Measurements from ENCODE around the gene ACAP1.
A peak's percentile ranks its signal among the peaks of the same experiment; 100 is the strongest.

ACAP1 gene

DNA sequence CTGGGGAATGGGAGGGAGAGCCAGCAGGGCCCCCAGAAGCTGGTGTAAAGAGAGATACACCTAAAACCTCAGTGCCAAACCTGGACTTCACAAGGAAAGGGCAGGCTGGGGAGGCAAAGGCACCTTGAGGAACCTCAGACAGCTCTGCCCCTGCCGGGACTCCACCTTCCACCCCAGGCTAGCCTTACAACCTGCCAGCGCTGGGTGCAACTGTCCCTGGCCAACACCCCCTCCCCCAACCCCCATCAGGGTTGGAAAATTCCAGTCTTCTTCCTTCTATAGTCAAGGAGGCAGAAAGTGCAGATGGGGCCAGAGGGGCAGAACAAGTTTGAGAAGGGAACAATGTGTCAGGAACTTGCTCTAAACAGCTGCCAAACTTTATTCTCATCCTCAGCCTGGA lies 44.1 kb upstream of the ACAP1 start:
- no peak overlapping the region for H3K4me2 ChIP-seq (ENCODE audit: low read length)
- H3K27me3 ChIP-seq (ENCODE audit: insufficient read depth, low read length): peaks cover 23% of the 10 kb centered on the region
- H3K27ac ChIP-seq (ENCODE audit: low read depth, low read length): no peak overlapping the region
- H3K36me3 ChIP-seq (ENCODE audit: control insufficient read depth in 1 of 2, insufficient read depth in 2 of 2, low read length in 2 of 2): no peaks in the 10 kb centered on the region
- no peak overlapping the region for H2BK12ac ChIP-seq (ENCODE audit: low read length)
- no peak overlapping the region for H3K4ac ChIP-seq (ENCODE audit: low read depth, low read length)
- H2BK5ac ChIP-seq (ENCODE audit: low read depth, low read length, poor library complexity): no peak overlapping the region
- no peak overlapping the region for H3K14ac ChIP-seq (ENCODE audit: low read length)
- H3K4me1 ChIP-seq (ENCODE audit: control insufficient read depth in 1 of 2, insufficient read depth in 2 of 2, low read length in 2 of 2): peaks cover 4 to 8% of the 10 kb centered on the region in 2 experiments
- no peak overlapping the region for H3K18ac ChIP-seq (ENCODE audit: low read length)
- H3K9me3 ChIP-seq (ENCODE audit: insufficient read depth, low read depth, low read length): peaks cover 5% of the 10 kb centered on the region
- H4K91ac ChIP-seq (ENCODE audit: low read depth, low read length): no peak overlapping the region
- WGBS (ENCODE audit: extremely low coverage, insufficient coverage, insufficient read length): no CpG with 5 or more reads among the region's 2 CpGs
- no peak overlapping the region for H3K4me3 ChIP-seq (ENCODE audit: low read depth, low read length)
- no peaks in the 10 kb centered on the region for H3K79me2 ChIP-seq (ENCODE audit: control insufficient read depth, insufficient read depth, low read length, poor library complexity)
- H3K79me1 ChIP-seq (ENCODE audit: low read length): no peaks in the 10 kb centered on the region
- H2AFZ ChIP-seq (ENCODE audit: insufficient read depth, low read length, poor library complexity): no peak overlapping the region
- no peak overlapping the region for H2AK5ac ChIP-seq (ENCODE audit: low read length)
- no peak overlapping the region for H4K8ac ChIP-seq (ENCODE audit: low read depth, low read length)
- H2BK120ac ChIP-seq (ENCODE audit: insufficient read depth, low read length, poor library complexity): no peak overlapping the region
- no peak overlapping the region for H4K12ac ChIP-seq (ENCODE audit: low read depth, low read length)
- DNase-seq: no peak
- no peak overlapping the region for H3K9ac ChIP-seq (ENCODE audit: low read length)
- H3K23ac ChIP-seq (ENCODE audit: low read length): no peak overlapping the region

DNA sequence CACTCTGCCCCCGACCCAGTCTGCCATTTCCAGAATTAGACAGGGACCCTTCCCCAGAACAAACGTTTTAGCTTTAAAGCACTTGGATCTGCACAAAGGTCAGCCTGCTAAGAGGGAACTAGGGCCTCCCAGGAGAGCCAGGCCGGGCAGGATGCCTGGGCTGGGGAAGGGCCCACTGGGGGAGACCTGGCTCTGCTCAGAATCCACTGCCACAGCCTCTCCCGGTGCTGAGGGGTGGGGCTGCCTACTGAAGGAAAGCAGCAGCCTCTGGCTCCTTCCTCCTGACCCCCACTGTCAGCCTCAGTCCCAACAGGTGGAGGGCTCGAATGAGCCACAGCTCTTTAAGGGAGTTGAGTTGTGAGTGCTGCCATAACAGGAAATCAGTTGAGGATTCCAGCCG lies 43.6 kb upstream of the ACAP1 start:
- Histone ChIP-seq H3K27ac (ENCODE audit: low read depth, low read length) (no peak overlapping the region), H3K9ac (ENCODE audit: low read length) (no peak overlapping the region), H3K79me2 (ENCODE audit: control insufficient read depth, insufficient read depth, low read length, poor library complexity) (no peaks in the 10 kb centered on the region), H4K12ac (ENCODE audit: low read depth, low read length) (no peak overlapping the region), H3K4ac (ENCODE audit: low read depth, low read length) (no peak overlapping the region), H3K4me2 (ENCODE audit: low read length) (no peak overlapping the region), H3K18ac (ENCODE audit: low read length) (no peak overlapping the region), H3K14ac (ENCODE audit: low read length) (no peak overlapping the region), H3K36me3 (ENCODE audit: control insufficient read depth in 1 of 2, insufficient read depth in 2 of 2, low read length in 2 of 2) (no peaks in the 10 kb centered on the region), H3K4me1 (ENCODE audit: control insufficient read depth in 1 of 2, insufficient read depth in 2 of 2, low read length in 2 of 2) (peaks cover 4 to 8% of the 10 kb centered on the region in 2 experiments), H2AK5ac (ENCODE audit: low read length) (no peak overlapping the region), H3K27me3 (ENCODE audit: insufficient read depth, low read length) (peaks cover 23% of the 10 kb centered on the region), H2BK5ac (ENCODE audit: low read depth, low read length, poor library complexity) (no peak overlapping the region), H3K9me3 (ENCODE audit: insufficient read depth, low read depth, low read length) (peaks cover 5% of the 10 kb centered on the region), H2BK120ac (ENCODE audit: insufficient read depth, low read length, poor library complexity) (no peak overlapping the region), H3K23ac (ENCODE audit: low read length) (no peak overlapping the region), H2BK12ac (ENCODE audit: low read length) (no peak overlapping the region), H4K91ac (ENCODE audit: low read depth, low read length) (no peak overlapping the region), H3K79me1 (ENCODE audit: low read length) (no peaks in the 10 kb centered on the region), H3K4me3 (ENCODE audit: low read depth, low read length) (no peak overlapping the region), H4K8ac (ENCODE audit: low read depth, low read length) (no peak overlapping the region), H2AFZ (ENCODE audit: insufficient read depth, low read length, poor library complexity) (no peak overlapping the region)
- WGBS (ENCODE audit: extremely low coverage, insufficient coverage, insufficient read length): no CpG with 5 or more reads among the region's 6 CpGs
- no peak for DNase-seq

DNA sequence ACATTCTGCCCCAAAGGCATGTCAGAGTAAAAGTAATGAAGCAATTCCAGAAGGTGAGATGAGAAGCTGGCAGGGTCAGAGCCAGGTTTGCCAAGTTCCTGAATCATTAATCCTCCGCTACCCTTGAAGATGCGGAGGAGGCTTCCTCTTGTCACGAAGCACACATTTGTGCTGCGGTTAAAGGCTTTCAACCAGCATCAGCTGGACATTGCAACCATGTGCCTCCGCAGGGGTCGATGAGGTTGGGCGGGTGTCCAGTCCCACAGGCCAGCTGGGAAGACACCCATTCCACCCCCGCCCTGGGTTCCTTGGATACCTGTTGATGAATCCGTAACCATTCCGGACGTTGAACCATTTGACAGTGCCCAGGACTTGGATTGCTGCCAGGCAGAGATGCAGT lies 43.2 kb upstream of the ACAP1 start:
- no peak overlapping the region for H2BK12ac ChIP-seq (ENCODE audit: low read length)
- H3K4me2 ChIP-seq (ENCODE audit: low read length): no peak overlapping the region
- WGBS (ENCODE audit: extremely low coverage, insufficient coverage, insufficient read length): no CpG with 5 or more reads among the region's 11 CpGs
- no peaks in the 10 kb centered on the region for H3K79me1 ChIP-seq (ENCODE audit: low read length)
- no peak overlapping the region for H4K91ac ChIP-seq (ENCODE audit: low read depth, low read length)
- no peak overlapping the region for H3K4ac ChIP-seq (ENCODE audit: low read depth, low read length)
- H3K4me1 ChIP-seq (ENCODE audit: control insufficient read depth in 1 of 2, insufficient read depth in 2 of 2, low read length in 2 of 2): peaks cover 4 to 8% of the 10 kb centered on the region in 2 experiments
- H2AK5ac ChIP-seq (ENCODE audit: low read length): no peak overlapping the region
- no peak overlapping the region for H3K14ac ChIP-seq (ENCODE audit: low read length)
- H3K9ac ChIP-seq (ENCODE audit: low read length): no peak overlapping the region
- H2AFZ ChIP-seq (ENCODE audit: insufficient read depth, low read length, poor library complexity): no peak overlapping the region
- no peaks in the 10 kb centered on the region for H3K79me2 ChIP-seq (ENCODE audit: control insufficient read depth, insufficient read depth, low read length, poor library complexity)
- H3K27ac ChIP-seq (ENCODE audit: low read depth, low read length): no peak overlapping the region
- no peak overlapping the region for H2BK5ac ChIP-seq (ENCODE audit: low read depth, low read length, poor library complexity)
- no peak overlapping the region for H4K8ac ChIP-seq (ENCODE audit: low read depth, low read length)
- peaks cover 23% of the 10 kb centered on the region for H3K27me3 ChIP-seq (ENCODE audit: insufficient read depth, low read length)
- H3K18ac ChIP-seq (ENCODE audit: low read length): no peak overlapping the region
- DNase-seq: no peak
- H3K4me3 ChIP-seq (ENCODE audit: low read depth, low read length): no peak overlapping the region
- no peak overlapping the region for H2BK120ac ChIP-seq (ENCODE audit: insufficient read depth, low read length, poor library complexity)
- peaks cover 5% of the 10 kb centered on the region for H3K9me3 ChIP-seq (ENCODE audit: insufficient read depth, low read depth, low read length)
- H3K23ac ChIP-seq (ENCODE audit: low read length): no peak overlapping the region
- no peak overlapping the region for H4K12ac ChIP-seq (ENCODE audit: low read depth, low read length)
- H3K36me3 ChIP-seq (ENCODE audit: control insufficient read depth in 1 of 2, insufficient read depth in 2 of 2, low read length in 2 of 2): no peaks in the 10 kb centered on the region

DNA sequence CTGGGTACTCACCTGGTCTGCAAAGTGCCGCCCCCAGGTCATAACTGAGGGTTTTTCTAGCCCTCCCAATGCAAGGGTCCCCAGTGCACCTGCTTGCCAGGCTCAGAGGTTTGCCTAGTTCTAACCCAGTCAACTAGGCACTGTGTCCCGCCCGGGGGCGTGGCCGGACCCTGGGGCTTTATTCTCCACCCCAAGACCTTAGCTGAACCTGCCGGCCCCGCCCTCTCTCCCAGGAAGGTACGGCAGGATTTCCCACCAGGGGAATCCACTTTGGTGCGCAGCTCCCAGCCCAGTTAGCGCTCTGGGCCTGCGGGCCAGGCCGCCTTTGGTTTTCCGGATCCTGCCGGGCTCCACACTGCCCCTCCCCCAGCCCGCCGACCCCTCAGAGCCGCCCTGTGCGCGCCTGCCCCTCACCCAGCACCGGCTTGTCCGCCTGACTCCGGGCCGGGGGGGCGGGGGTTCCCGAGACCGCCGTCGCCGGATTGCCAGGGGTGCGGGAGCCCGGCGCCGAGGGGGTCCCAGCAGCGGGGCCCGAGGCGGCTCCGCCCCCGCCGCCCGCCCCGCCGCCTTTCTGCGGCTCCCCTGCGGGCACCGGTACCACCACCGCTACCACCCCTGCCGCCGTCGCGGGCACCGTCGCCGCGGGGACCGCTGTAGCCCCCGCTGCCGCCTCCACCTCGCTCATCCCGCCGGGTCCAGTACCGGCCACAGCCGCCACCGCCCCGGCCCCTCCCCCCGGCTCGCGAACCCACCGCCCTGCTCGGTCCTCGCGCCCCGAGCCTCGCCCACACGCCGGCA lies 42.3 kb upstream of the ACAP1 start:
- H2BK5ac ChIP-seq (ENCODE audit: low read depth, low read length, poor library complexity): no peak overlapping the region
- no peak overlapping the region for H4K91ac ChIP-seq (ENCODE audit: low read depth, low read length)
- WGBS (ENCODE audit: extremely low coverage, insufficient coverage, insufficient read length): no CpG with 5 or more reads among the region's 75 CpGs
- H3K9me3 ChIP-seq (ENCODE audit: insufficient read depth, low read depth, low read length): peaks cover 5% of the 10 kb centered on the region
- H3K18ac ChIP-seq (ENCODE audit: low read length): no peak overlapping the region
- H4K12ac ChIP-seq (ENCODE audit: low read depth, low read length): no peak overlapping the region
- no peak overlapping the region for H2AK5ac ChIP-seq (ENCODE audit: low read length)
- no peak overlapping the region for H3K4ac ChIP-seq (ENCODE audit: low read depth, low read length)
- H4K8ac ChIP-seq (ENCODE audit: low read depth, low read length): no peak overlapping the region
- H2AFZ ChIP-seq (ENCODE audit: insufficient read depth, low read length, poor library complexity): no peak overlapping the region
- no peak overlapping the region for H3K27ac ChIP-seq (ENCODE audit: low read depth, low read length)
- no peak overlapping the region for H3K4me3 ChIP-seq (ENCODE audit: low read depth, low read length)
- no peak overlapping the region for H2BK120ac ChIP-seq (ENCODE audit: insufficient read depth, low read length, poor library complexity)
- H3K4me2 ChIP-seq (ENCODE audit: low read length): peak overlapping the region; percentile 38
- H3K79me1 ChIP-seq (ENCODE audit: low read length): no peaks in the 10 kb centered on the region
- no peak overlapping the region for H3K14ac ChIP-seq (ENCODE audit: low read length)
- DNase-seq: peak; percentile 27 to 54
- H3K36me3 ChIP-seq (ENCODE audit: control insufficient read depth in 1 of 2, insufficient read depth in 2 of 2, low read length in 2 of 2): no peaks in the 10 kb centered on the region
- H3K79me2 ChIP-seq (ENCODE audit: control insufficient read depth, insufficient read depth, low read length, poor library complexity): no peaks in the 10 kb centered on the region
- H2BK12ac ChIP-seq (ENCODE audit: low read length): no peak overlapping the region
- peaks cover 21% of the 10 kb centered on the region for H3K27me3 ChIP-seq (ENCODE audit: insufficient read depth, low read length)
- no peak overlapping the region for H3K9ac ChIP-seq (ENCODE audit: low read length)
- H3K4me1 ChIP-seq (ENCODE audit: control insufficient read depth in 1 of 2, insufficient read depth in 2 of 2, low read length in 2 of 2): peaks cover 4 to 8% of the 10 kb centered on the region in 2 experiments
- H3K23ac ChIP-seq (ENCODE audit: low read length): no peak overlapping the region

Data from trophoblast cell (in vitro differentiated cells and primary cell).